ENCODE measurements around the gene JAML.

The JAML gene

GRCh38 chr11:118239509-118240205 is 14.8 kb upstream of the JAML start:
- DNase-seq (ENCODE audit: low read depth): no peak

GRCh38 chr11:118238929-118239328 is 14.1 kb upstream of the JAML start:
- no peak for DNase-seq (ENCODE audit: low read depth)

GRCh38 chr11:118238421-118238820 is 13.6 kb upstream of the JAML start:
- DNase-seq (ENCODE audit: low read depth): no peak

- no peak for DNase-seq (ENCODE audit: low read depth)
Measured at GRCh38 chr11:118236170-118236569, 11.4 kb upstream of the JAML start.

GRCh38 chr11:118234833-118235232 is 10.0 kb upstream of the JAML start:
- no peak for DNase-seq (ENCODE audit: low read depth)

- DNase-seq (ENCODE audit: low read depth): no peak
Measured at GRCh38 chr11:118233850-118234249, 9.0 kb upstream of the JAML start.

- no peak for DNase-seq (ENCODE audit: low read depth)
Measured at GRCh38 chr11:118233377-118233776, 8.6 kb upstream of the JAML start.

GRCh38 chr11:118232659-118233058 is 7.8 kb upstream of the JAML start:
- no peak for DNase-seq (ENCODE audit: low read depth)

- DNase-seq (ENCODE audit: low read depth): no peak
Measured at GRCh38 chr11:118231461-118231860, 6.7 kb upstream of the JAML start.

GRCh38 chr11:118230088-118230487 is 5.3 kb upstream of the JAML start:
- DNase-seq (ENCODE audit: low read depth): no peak

GRCh38 chr11:118229274-118229847 is 4.5 kb upstream of the JAML start:
- no peak for DNase-seq (ENCODE audit: low read depth)

GRCh38 chr11:118227865-118228785 is 3.3 kb upstream of the JAML start:
- no peak for DNase-seq (ENCODE audit: low read depth)

GRCh38 chr11:118226781-118227180 is 2.0 kb upstream of the JAML start:
- DNase-seq (ENCODE audit: low read depth): no peak

GRCh38 chr11:118226296-118226695 is 1.5 kb upstream of the JAML start:
- no peak for DNase-seq (ENCODE audit: low read depth)

GRCh38 chr11:118223992-118224391 is 819 bp downstream of the JAML start:
- no peak for DNase-seq (ENCODE audit: low read depth)

GRCh38 chr11:118223570-118223969 is 1.2 kb downstream of the JAML start:
- DNase-seq (ENCODE audit: low read depth): no peak

GRCh38 chr11:118222437-118222836 is 2.4 kb downstream of the JAML start:
- no peak for DNase-seq (ENCODE audit: low read depth)

GRCh38 chr11:118221419-118221818 is 3.4 kb downstream of the JAML start:
- no peak for DNase-seq (ENCODE audit: low read depth)

GRCh38 chr11:118219732-118220131 is 5.1 kb downstream of the JAML start:
- no peak for DNase-seq (ENCODE audit: low read depth)

GRCh38 chr11:118219244-118219643 is 5.6 kb downstream of the JAML start:
- DNase-seq (ENCODE audit: low read depth): no peak

- no peak for DNase-seq (ENCODE audit: low read depth)
Measured at GRCh38 chr11:118217575-118217974, 7.2 kb downstream of the JAML start.

GRCh38 chr11:118216621-118217481 is 8.0 kb downstream of the JAML start:
- no peak for DNase-seq (ENCODE audit: low read depth)
